HG03095 (cell line): ENCODE results near the gene TRAPPC10.

Source experiments
- ATAC-seq: cut with Tn5 transposase; IDR thresholded peaks from one replicate; pipeline ENCODE4 v1.9.1; 2021; ENCODE audit warnings: moderate library complexity; ENCODE audit not compliant: unreplicated experiment

The TRAPPC10 gene

DNA sequence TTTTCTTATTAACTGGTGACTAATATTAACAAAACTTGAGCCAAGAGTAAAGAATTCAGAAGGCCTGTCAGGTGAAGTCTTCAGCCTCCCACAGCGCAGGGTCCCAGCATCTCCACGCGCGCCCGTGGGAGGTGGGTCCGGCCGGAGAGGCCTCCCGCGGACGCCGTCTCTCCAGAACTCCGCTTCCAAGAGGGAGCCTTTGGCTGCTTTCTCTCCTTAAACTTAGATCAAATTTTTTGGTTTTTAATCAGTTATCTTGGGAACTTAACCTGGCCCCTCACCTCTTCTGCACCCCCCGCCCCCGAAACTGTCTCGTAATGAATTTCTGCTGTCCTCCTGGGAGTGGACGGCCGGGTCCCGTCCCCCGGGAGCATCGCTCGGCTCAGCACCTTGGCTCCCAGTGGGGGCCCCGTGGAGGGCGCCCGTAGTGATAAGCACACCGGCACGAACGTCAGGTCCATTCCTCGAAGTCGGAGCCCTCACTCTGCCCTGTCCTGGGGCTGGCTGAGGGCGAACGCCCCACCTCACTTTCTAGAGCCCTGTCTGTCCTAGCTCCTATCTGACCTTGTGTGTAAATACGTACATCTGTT lies 29.5 kb upstream of the TRAPPC10 start:
- no peak for ATAC-seq

GRCh38 chr21:43983390-43983789 lies 28.7 kb upstream of the TRAPPC10 start:
- ATAC-seq = no peak

DNA sequence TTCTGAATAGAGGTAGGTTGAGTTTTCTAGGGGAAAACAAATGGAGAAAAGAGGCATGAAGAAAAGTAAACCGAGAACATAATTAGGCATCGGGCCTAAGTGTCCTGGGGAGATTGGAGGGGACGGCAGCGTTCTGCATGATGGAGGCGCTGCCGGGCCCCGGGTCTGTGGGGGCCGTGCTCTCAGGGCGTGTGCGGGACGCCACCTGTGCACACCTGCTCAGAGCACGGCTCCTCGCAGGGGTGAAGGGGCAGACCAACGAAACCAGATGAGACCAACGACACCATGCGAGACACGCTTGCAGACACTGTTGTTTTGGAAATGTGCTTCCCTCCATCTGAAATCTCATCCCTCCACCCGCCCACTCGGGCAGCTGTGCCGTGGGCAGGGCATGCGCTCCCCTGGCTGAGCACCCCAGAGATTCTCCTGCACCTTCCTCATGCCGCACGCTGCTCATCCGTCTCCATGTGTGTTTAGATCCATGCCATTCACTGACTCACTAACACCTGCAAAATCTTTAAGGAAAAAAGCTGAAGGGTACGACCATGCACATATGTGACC lies 28.2 kb upstream of the TRAPPC10 start:
- no peak for ATAC-seq

- ATAC-seq = no peak
Observed at GRCh38 chr21:43984905-43985689, 27.0 kb upstream of the TRAPPC10 start.

- ATAC-seq = no peak
Observed at GRCh38 chr21:43985690-43986251, 26.3 kb upstream of the TRAPPC10 start.

- ATAC-seq = no peak
Observed at GRCh38 chr21:43986544-43987451, 25.3 kb upstream of the TRAPPC10 start.

DNA sequence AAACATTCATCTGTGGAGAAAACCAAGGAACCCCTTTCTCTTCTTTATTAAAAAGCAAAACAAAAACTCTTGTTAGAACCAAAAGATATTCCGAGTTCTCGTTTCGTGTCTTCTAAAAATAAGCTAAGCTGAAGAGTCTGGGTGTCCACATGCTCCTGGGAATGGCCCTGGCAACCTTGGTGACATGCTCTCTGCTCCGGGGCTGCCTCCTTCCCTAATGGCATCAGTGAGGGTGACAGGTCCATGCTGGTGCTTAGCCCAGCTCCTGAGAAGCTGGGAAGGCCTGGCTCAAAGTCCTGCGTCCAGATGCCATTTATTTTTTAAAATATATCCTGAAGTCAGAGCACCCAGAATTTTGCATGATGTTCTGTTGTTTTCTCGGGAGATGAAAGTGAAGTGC lies 24.6 kb upstream of the TRAPPC10 start:
- ATAC-seq = no peak

DNA sequence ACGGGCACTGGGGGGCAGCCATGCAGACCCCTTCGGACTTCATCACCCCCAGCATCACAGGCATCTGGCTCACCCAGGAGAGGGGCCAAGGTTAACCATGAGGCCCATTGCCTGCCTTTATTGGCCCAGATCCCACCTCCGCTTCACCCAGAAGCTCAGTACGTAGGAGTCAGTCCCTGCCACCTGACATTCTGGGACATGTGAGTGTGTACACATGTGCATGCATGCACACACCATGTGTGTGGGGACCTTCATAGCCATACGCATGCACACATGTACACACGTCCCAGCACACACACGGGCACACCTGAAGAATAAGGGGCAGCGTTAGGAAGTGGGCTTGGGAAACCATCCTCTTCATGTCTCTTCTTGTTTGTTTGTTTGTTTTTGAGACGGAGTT lies 24.1 kb upstream of the TRAPPC10 start:
- no peak for ATAC-seq

DNA sequence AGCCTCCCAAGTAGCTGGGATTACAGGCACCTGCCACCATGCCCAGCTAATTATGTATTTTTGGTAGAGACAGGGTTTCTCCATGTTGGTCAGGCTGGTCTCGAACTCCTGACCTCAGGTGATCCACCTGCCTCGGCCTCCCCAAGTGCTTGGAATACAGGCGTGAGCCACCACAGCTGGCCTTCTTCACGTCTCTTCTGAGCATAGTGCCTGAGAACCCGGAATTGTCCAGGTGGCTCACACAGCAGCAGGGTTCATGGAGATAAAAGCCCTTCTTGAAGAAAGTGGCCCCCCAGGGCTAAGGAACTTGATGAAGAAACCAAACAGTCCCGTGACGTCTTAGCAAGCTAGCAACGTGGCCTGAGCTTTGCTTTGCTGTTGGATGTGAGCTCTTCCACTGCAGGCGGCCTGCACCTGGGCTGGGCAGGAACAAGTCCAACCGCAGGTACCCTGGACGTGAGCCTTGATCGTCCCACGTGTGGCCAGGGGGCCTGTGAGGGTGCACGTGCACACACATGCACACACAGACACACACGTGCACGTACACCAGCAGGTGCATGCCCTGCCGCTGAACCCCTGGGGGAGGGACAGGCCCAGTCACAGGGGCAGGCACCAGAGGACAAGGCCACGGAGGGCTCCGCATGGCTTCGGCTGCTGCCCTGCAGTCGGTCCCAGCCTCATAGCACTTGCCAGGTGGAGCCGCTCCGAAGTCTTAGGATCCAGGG lies 23.4 kb upstream of the TRAPPC10 start:
- no peak for ATAC-seq

GRCh38 chr21:43989401-43989800 lies 22.7 kb upstream of the TRAPPC10 start:
- no peak for ATAC-seq

DNA sequence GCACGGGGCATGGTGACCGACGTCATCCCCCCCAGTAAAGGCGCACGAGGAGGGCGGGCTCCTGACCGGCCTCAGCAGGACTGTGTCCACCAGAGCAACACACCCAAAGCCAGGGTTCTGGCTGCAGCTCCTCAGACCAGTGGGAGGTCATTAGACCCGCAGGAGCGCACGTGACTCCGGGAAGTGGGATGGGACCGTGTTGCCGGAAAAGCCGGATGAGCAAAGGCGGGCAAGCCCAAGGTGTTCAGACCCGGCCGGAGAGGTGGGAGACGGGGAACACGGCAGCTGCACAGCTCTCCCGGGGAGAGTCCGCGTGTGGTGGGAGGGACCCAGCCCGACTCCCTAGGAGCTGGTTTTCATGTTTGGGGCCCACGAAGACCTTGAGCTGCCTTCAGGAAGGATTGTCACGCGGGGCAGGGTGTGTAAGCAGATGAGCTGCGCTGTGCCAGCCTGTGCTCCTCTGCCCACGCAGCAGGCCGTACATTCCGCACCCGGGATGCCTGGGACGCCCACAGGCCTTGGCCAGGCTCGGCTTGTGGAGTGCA lies 20.6 kb upstream of the TRAPPC10 start:
- ATAC-seq = no peak

GRCh38 chr21:43992121-43992520 lies 20.0 kb upstream of the TRAPPC10 start:
- ATAC-seq = no peak

- no peak for ATAC-seq
Observed at GRCh38 chr21:43993420-43993934, 18.6 kb upstream of the TRAPPC10 start.

DNA sequence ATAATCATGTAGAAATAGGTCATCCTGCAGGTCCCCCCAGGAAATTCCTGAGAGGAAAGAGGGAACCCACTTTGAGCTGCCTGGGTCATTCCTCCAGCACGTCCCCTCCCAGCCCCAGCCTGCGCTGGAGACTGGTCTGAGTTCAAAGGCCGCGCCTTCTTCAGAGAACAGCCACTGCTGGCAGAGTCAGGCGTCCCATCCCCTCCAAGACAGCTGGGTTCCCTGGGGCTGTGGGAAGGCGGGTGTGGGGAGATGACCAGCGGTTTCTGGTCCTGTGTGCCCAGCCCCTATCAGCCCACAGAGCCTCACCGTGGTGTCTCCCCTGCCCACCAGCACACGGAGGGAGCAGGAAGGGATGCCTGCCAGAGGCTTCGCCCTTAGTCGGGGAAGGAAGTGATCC lies 18.0 kb upstream of the TRAPPC10 start:
- no peak for ATAC-seq

GRCh38 chr21:43994646-43995045 lies 17.5 kb upstream of the TRAPPC10 start:
- no peak for ATAC-seq

GRCh38 chr21:43995521-43996105 lies 16.5 kb upstream of the TRAPPC10 start:
- no peak for ATAC-seq

DNA sequence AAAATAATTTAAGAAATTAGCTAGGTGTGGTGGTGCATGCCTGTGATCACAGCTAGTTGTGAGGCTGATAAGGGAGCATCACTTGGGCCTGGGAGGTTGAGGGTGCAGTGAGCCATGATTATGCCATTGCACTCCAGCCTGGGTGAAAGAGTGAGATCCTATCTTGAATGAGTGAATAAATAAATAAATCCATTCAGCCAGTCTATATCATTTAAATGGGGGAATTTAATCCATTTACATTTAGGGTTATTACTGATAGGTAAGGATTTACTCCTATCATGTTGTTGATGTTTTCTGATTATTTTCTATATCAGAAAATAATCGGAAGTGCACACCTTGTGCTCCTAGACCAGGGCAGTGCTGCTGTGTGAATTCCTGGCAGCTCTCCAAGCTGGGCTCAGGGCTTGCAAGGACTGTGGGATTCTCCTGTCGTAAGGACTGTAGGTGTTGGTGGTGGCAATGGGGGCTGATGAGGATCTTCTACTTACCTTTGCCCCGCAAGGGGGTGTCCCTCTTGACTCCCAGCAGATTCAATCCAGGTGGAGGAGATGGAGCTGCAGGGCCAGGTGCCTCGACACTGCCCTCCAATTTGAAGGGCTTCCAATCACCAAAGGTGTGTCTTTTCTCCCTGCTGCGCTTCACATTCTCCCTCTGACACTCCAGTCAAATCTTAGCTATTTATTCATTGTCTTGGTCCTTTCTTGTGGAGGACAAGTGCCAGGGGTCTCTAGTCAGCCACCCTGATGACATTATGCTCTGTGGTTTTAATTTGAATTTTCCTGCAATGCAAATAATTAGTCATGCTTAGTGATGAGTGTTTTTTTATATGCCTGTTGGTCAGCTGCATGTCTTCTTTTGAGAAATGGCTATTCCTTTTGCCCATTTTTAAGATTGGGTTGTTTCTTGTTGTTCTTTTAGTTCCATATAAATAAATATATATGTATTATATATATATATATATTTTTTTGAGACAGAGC lies 14.1 kb upstream of the TRAPPC10 start:
- no peak for ATAC-seq

- no peak for ATAC-seq
Observed at GRCh38 chr21:44000360-44000759, 11.7 kb upstream of the TRAPPC10 start.
